ENCODE measurements around the gene FTO.
A peak's percentile ranks its signal among the peaks of the same experiment; 100 is the strongest.

Gene FTO

DNA sequence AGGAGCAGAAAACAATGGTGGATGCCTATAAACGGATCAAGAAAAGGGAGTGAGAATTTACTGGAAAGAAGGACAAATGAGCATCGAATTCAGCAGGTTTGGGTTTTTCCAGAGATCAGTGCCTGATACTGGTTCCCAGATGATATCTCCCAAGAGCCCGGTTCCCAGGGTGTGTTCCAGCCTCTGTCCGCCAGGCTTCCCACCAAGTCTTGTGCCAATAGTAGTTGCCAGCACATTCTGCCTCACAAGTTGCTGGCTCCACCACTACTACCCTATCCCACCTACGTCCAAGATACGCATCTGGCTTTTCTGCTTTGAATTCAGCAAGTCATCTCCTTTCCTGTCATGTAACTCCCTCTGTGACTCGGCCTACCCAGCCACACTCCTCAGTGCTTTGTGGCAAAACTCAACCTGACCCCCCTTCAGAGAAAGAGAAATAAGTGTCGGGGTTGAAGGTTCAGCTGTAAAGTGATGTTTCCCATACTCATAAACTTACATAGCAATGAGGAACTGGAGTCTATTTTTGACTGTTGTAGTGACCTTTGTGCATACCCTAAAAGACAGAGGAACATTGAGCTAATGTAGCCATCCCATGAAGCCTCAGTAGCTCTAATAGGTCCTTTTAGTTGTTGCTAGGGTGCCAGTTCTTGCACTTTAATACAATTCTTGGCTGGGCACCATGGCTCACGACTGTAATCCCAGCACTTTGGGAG is 305.7 kb downstream of the FTO start:
- DNase-seq (ENCODE audit: low spot score), result no peak

DNA sequence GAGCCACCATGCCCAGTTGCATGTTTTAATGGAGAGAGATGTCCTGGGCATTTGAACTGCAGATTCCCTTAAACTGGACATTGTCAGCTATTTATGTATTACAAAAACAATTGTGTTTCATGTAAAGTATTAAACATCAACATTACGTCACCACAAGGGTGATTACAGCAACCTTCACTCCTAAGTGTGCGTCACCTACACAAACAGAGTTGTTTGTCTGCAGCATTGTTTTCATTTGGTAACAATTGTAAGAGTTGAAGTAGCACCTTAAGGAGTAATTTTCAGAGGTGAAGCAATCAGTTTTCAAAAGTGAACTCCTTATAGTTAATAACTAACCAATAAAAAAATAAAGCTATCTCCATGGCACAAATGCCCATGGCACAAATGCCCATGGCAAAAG is 311.2 kb downstream of the FTO start:
- no peak for DNase-seq (ENCODE audit: low spot score)

DNA sequence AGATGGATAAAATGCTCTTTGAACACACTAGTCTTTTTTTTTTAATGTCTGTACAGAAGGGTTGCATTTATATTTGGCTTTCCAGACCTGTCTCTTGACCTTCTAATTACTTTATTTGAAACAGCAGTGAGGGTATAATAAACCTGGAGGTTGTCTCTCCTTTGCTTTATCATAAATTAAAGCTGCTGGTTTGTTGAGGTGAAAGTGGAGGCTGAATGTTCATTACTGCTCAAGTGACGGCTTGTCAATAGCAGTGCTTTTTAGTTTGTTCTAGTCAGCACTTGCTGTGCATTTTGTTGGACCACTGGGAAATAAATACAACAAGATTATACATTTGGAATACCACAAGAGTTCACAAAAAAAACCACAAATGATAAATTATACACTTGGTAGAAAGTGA is 318.4 kb downstream of the FTO start:
- no peak for DNase-seq (ENCODE audit: low spot score)

DNA sequence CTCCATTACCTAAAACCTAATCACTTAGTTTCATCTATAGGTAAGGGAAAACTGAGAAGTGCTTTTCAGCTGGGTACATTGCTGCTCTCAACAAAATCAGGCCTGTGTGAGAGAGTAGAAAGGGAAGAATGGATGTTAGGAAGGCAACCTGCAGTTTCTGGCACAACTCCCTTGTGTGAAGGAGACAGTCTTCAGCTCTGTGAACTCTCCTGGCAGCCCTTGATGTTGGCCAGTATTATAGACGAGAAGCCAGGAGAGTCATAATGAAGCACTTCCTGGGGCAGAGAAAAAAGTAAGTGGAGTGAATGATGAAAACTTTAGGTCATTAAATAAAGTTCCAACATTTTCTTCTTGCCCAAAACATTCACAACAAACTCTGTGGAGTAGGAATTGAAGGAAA is 322.5 kb downstream of the FTO start:
- DNase-seq (ENCODE audit: low spot score), result no peak

DNA sequence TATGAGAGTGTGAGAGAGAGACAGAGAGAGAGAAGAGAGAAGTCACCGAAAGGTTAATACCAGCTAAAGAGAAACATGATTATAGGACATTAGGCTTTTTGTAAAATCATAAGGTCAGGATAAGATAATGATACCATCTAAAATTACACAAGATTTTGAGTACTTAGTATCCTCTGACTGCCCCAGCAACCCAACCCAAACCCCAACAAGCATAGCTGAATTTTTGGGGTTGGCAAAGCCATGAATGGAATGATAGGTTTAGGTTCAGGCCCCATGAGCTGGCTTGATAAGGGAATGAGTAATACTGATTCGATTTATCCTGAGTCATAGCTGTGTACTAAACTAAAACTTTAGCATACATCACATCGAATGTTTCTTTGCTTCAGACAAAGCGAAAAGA is 323.1 kb downstream of the FTO start:
- no peak for DNase-seq (ENCODE audit: low spot score)

DNA sequence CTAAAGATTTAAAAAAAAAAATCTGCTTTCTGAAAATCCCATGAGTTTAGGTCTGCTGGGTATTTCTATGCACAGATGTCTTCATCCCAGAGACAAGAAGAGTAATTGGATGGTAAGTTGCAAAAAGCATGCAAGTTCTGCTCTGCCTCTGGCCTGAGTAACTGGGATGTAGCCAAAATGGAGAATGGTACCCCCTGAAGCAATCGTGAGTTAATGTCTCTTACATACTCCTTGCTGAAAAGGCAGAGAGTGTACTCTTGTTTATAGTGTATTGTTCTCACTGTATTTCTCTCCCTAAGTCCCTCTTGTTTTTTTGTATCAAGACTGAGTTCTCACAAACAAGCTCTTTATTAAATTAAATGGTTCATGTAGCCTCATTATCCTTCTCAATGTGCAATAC is 323.6 kb downstream of the FTO start:
- no peak for DNase-seq (ENCODE audit: low spot score)

DNA sequence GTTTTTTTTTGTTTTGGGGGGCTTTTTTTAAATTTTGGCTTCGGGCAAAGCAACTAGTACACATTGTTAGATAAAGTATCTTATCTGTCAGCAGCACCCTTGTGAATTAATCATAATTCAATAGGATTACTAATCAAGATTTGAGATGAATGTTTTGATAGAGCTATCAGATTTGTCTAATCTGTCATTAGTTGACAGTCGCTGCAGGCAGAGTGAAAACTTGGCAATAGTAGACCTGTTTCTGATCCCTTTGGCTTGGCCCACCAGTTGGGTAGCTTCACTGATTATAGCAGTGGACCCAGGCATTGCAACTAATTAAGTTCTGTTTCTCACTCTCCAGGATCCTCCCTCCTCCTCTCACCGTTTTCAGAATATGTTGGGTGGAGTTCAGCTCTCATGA is 324.0 kb downstream of the FTO start:
- DNase-seq (ENCODE audit: low spot score), result no peak

DNA sequence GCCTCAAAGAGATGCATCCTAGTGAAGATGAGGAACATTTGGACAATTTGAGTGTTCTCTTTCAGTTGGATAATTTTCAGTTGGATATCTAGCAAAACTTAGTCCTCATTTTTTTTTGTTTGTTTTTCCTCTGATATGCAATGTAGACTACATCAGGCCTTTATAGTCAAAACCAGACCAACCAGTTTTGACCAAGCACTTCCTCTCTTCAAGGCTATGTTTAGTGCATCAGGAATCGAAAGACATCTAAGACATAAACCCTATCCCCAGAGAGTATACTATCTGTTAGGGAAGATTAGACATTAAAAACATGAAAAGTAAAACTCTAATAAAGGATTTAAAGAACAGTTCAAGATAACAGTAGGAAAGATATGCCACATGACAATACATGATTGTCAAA is 326.5 kb downstream of the FTO start:
- no peak for DNase-seq (ENCODE audit: low spot score)

DNA sequence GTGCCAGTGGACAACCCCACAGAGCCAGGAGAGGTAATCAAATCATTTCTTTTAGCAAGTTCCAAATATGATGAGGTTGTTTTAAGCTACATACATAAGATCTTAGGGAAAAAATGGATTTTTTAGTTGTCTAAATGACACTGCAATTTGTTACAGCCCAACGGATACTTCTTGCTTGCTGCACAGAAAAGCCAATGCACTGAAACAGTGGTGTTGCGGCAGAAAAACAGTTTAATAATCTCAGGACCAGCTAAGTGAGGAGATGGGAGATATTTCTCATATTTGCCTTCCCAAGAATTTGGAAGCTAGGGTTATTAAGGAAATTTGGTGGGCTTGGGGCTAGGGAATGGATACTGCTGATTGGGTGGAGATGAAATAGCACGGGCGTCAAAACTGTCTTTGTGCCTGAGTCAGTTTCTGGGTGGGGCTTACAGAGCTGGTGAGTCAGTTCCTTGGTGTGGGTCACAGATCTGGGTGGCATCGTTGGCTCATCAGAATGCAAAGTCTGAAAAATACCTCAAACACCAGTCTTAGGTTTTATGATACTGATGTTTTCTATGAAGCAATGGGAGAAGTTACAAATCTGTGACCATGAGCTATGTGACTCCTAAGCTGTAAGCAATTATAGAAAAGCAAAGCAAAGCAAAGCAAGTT is 327.3 kb downstream of the FTO start:
- no peak for DNase-seq (ENCODE audit: low spot score)

DNA sequence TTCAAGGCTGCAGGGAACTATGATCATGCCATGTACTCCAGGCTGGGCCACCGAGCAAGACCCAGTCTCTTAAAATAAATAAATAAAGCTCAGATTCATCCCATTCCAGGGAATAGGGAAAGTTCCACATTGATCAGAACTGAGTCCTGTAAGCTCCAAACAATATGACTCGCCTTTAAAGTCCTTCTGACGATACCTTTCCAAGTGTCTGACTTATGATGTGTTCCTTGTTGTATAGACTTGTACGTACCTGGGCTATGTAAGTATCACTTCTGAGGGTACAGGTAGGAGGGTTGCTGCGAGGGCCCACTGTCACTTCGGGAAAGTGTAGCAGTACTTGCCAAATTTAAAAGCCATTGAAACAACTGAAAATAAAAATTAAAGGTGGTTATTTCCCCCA is 329.8 kb downstream of the FTO start:
- no peak for DNase-seq (ENCODE audit: low spot score)

DNA sequence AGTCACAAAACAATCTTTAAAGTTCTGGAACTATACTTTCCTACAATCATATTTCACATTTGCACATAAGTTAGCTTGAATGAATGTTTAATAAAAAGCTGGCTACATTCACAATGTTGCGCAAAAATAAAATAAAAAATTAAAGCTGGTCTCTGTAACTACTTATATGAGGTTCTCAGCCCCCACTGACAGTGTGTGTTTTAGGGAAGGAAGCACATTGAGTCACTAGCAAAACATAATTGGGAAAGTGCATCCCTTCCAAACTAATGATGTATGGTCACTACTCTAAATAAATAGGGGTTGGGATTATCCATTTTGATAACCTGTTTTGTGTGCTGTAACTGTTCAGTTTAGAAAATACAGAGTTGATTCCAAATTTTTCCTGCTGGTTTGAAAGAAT is 330.7 kb downstream of the FTO start:
- DNase-seq (ENCODE audit: low spot score), result no peak

DNA sequence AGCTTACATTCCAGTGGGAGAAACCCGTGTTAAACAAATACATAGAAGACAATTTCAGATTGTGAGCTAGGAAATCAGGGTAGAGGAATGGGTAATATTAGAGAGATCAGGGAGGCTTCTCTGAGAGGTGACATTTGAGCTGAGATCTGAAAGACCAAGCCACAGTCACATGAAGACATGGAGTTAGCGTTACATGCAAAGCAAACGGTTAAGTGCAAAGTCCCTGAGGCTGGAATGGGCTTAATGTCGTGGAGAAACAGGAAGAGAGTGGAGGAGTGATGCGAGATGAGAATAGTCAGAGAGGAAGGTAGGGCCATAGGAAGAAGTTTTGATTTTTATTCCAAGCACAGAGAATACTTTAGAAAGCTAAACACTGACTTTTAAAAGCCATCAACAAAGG is 336.5 kb downstream of the FTO start:
- DNase-seq (ENCODE audit: low spot score), result no peak

DNA sequence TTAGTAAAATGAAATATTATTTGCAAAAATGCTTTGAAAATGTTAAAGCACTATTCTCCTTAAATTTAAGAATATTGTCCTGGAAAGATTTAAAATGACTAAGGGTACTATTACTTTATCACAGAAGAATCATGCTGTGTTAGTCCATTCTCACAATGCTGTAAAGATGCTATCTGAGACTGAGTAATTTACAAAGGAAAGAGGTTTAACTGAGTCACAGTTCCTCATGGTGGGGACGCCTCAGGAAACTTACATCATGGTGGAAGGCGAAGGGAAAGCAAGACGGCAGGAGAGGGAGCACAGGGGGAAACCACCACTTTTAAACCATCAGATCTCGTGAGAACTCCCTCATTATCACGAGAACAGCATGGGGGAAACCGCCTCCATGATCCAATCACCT is 337.0 kb downstream of the FTO start:
- DNase-seq (ENCODE audit: low spot score), result no peak

DNA sequence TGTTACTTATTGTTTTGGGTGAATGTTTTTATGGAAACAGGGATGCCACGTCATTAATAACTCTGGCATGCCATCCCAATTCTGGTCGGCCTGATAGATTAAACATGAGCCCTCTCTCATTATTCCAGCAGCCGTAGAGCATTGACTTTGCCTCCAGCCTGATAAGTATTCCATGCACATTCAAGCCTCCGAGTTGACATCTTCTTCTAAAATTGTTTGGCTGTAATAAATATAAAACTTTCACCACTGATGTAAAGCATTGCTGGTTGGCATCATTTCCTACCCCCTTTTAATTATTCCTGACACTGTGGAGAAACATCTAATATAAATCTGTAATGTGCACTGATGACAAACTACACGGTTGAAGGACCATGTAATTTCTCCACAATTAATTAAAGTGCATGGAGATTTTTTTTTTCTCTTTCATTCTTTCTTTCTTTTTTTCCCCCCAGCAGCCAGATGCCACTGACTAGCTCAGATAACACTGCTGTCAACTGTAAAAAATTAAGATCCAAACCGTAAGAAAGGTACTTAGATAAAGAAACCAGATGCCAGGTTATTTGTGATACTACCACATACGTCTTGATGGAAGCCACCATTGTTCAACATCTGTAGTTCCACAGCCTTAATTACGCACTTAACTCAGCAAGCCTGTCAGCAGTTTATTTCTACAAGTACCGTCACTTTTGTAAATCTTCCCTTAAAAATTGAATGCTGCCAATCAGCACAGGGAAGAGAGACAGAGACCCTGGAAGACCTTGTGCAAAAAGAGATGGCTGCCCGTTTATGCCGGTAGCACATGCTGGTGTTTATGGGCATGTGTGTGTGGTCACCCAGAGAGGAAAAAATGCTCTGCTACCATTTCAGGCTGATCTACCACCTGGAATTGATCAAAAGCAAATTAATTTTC is 344.9 kb downstream of the FTO start:
- DNase-seq (ENCODE audit: low spot score), result no peak

DNA sequence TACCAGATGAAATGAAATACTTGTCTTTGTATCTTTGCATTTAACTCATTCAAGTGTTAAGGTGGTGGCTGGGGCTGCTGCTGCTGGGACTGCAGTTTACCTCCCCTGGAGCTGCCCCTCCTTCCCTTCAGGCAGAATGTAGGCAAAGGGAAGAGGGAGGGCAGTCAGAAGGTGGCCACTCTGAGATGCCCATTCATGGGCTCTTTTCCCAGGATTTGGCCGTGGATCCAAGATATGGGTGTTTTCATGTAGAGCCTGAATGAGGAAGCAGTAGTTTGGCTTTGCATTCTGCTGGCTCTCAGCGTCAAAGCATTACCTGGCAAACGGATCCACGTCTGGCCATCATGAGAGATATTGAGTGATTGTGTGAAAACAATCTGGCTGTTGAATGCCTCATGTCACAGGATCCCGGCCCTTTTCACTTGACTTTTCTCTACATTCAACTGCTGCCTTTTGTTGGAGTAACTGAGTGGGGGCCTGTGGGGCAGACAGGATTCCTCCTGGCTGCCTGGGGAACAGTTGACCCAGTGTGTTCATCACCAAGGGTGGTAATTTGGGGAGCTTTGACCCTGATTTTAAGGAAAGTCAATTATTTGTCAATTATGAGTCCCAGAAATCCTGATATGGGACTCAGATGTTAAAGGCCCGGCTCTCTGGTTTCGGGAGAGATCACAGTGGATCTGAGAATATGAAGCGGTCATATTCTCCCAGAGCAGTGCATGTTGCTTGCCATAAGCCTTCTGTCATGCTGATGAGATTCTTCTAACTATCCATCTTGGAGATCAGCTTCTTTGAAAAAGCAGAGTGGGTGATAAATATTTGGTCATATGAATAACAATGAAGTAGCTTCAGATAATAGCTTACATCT is 345.9 kb downstream of the FTO start:
- DNase-seq (ENCODE audit: low spot score), result peak; percentile 36

DNA sequence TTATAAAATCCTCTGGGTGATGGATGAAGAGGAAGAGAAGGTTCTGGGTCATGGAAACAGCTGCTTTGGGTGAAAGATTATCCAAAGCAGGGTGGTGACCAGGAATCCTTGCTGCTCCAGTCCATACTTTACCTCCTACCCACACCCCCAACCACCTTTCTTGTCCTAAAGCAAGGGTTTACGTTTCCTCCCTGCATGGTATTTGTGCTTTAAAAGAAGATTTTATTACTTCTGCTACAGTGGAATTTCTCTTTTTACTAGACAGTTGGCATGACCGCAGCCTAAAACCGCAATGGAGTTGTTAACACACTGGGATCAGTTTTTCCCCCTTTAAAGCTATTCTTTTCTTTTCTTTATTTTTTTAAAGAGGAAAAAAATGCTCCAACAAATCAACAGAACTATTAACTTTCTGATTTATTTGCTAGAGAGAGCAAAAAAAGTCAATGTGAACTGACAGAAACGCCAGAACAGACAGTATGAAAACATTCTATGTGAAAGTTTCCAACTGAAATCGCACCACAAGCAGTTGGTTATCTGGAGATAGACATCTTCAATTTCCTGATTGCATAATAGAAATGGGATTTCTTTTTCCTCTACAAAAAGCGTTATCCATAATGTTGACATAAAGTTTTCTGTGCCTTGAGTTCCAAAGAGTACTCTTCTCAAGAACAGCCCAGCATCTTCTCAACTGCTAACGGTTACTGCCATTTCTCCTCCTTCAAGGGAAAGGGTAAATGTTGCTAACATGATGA is 346.7 kb downstream of the FTO start:
- peak; percentile 42 for DNase-seq (ENCODE audit: low spot score)

DNA sequence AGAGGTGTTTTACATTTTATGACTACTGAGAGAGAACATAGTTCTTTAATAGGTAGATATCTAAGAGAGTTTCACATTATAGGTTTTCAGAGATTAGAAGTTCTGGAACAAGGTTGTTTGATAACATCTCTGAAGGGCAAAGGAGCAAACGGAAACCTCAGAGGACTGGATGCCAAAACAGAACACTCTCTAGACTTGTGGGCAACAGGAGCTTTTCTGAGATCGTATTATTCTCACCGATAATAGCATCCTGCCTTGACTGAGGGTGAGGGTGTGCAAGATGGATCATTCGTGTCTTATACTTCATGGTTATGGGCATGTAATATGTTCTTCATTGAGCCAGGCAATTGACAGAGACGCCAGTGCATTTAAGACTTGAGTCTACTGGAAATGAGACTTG is 347.9 kb downstream of the FTO start:
- no peak for DNase-seq (ENCODE audit: low spot score)

DNA sequence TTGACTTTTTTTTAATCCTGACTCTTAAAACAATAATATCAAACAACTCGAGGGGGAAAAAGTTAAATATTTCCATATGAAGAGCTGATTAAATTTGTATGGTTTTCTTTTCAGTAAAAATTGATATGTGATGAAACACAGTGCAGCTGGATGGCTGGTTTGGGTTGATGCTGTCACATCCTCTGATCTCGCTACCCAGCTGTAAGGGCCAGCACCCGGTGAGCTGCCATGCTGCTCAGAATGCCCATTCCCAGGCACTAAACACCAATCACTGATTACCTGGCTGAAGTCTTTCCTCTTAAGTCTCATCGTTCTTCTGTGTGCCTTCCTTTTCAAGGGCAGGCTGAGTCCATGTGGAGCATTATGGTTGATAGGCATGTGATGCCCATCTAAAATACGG is 348.3 kb downstream of the FTO start:
- DNase-seq (ENCODE audit: low spot score), result no peak

DNA sequence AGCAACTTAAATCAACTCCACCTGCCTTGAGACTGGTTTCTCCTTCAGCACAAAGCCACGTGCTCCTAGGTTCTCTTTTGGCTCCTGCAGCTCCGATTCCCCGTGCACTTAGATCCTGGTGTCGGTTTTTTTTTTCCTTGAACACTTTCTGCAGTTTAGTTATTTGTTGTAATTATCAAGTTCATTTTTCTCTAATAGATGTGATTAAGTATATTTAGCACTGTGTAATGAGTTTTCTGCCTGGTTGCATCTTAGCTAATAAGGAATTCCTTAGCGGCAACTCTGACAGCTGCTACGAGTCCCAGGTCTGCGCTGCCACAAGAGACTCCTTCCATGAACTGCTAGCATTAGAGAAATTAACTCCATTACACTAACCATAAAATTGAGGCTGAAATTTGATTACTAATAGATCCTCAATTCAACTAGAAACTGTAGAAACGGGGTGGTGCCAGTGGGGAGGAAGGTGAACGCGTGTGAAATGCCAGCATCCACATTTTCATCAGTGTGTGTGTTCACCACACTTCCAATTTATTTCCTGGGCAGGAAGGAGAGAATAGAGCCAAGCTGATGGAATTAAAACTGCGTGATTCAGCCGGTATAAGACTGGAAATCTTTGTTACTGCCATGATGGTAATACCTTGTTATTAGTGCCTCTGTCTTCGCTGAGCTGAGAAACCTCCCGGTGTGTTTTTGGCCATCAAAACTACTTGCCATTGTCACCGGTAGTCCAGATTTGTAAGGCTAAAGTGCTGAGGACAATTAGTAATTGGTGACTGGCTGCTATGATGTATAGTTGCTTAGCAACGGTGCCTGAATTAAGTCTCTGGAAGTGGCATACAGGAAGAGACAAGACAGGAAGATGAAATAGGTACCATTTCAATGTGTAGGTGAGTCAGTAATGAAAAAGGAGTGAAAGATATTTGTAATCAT is 350.2 kb downstream of the FTO start:
- no peak for DNase-seq (ENCODE audit: low spot score)

DNA sequence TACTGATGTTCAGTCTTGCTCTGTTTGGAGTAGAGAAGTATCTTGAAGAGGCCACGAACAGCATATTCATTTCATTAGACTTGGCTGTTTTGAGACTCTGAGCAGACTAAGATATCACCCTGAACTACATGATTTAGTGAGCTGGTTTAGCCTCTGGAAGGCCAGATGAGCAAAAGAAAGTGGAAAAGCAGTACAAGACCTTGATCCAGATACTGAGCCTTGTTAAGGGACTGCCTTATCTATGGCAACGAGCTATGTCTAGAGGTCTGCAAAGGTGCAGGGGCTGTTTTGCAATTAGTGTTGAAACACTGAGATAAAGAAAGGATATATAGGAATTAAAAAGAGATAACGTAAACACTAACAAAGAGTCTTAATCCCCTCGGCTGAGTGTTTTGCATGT is 351.2 kb downstream of the FTO start:
- no peak for DNase-seq (ENCODE audit: low spot score)

Data from iPS-NIHi11 (cell line).